Esophagus squamous epithelium (tissue), 5 donors: Measurements from ENCODE around the gene FMO3. TPM values are rescaled to one million over a fixed set of nuclear protein-coding genes. Genes with fewer than 3 reads are reported as not detected.

Experiments used
- DNase-seq: peaks from one replicate; lab custom pipeline; 2025; lab: John Stamatoyannopoulos, UW
- H3K27ac ChIP-seq, 4 donors: fragments of 200-600 bp; sonication (generic); one replicate each; pipeline ENCODE4 v1.5.1; 2016 to 2019; ENCODE audit warnings: mild to moderate bottlenecking in 1 of 4
- H3K27me3 ChIP-seq, 4 donors: fragments of 200-600 bp; sonication (generic); 1 replicate in 3 of 4; 2 replicates in 1 of 4; pipeline versions ENCODE4 v1.5.1 to v1.6.0; 2017 to 2021; ENCODE audit warnings: antibody characterized with exemption in 1 of 4
- H3K36me3 ChIP-seq, 3 donors: fragments of 200-600 bp; sonication (generic); one replicate each; pipeline ENCODE4 v1.5.1; 2016 to 2019
- H3K4me1 ChIP-seq, 3 donors: fragments of 200-600 bp; sonication (generic); one replicate each; pipeline ENCODE4 v1.5.1; 2017 to 2019
- H3K4me3 ChIP-seq, 4 donors: fragments of 200-600 bp; sonication (generic); 1 replicate in 3 of 4; 2 replicates in 1 of 4; pipeline ENCODE4 v1.5.1; 2016 to 2019; ENCODE audit warnings: mild to moderate bottlenecking in 2 of 4, moderate library complexity in 1 of 4
- H3K9me3 ChIP-seq, 3 donors: fragments of 200-600 bp; sonication (generic); one replicate each; pipeline ENCODE4 v1.5.1; 2016 to 2019
- CTCF ChIP-seq, 6 experiments: fragments of 450-650 bp in 4 of 6; fragments of 200-600 bp in 2 of 6; sonication (generic) in 2 of 6; IDR thresholded peaks; one replicate each; pipeline ENCODE4 v1.5.1; 2016 to 2019; ENCODE audit warnings: antibody characterized with exemption in 6 of 6, mild to moderate bottlenecking in 4 of 6, moderate library complexity in 4 of 6
- POLR2A ChIP-seq, 4 donors: fragments of 450-650 bp; IDR thresholded peaks; one replicate each; pipeline ENCODE4 v1.6.1; 2017; ENCODE audit warnings: antibody characterized with exemption in 4 of 4, mild to moderate bottlenecking in 4 of 4, moderate library complexity in 3 of 4
- WGBS, 2 donors: methylation state at CpG; one replicate each; pipeline ENCODE4 v1.1.5; 2018; 5-methylcytosine and 5-hydroxymethylcytosine counted together
- intact Hi-C: fragments of 100-400 bp; cut with DNase I; formaldehyde crosslinking; loops from one replicate; pipeline ENCODE4 v1.15.0; 2022
- total RNA-seq, 4 donors: library from RNA; depleted of rRNA; stranded (reverse); fragments of >200 nt; gene quantifications; one replicate each; pipeline ENCODE4 v1.1.0, GENCODE V29; 2016
- donor health status: DM: yes; HTN: yes; CAD: no.

The FMO3 gene
- total RNA-seq, 4 donors from 2014 or later = 0.45 to 8.6 (median 2.6) TPM

GRCh38 chr1:171083222-171083621, 7.5 kb upstream of the FMO3 start:
- no peaks in the 10 kb centered on the region for H3K9me3 ChIP-seq
- H3K4me3 ChIP-seq = no peak overlapping the region
- 38 to 49% methylated on average over 5 of the region's 5 CpGs for WGBS, 2 donors
- no peak for TF ChIP-seq POLR2A (IDR thresholded peaks at IDR 0.05)
- TF ChIP-seq CTCF (IDR thresholded peaks at IDR 0.05) = no peak
- H3K4me1 ChIP-seq = peaks cover 5 to 30% (median 6%) of the 10 kb centered on the region in 3 donors
- no peak for DNase-seq
- H3K36me3 ChIP-seq = no peaks in the 10 kb centered on the region
- H3K27me3 ChIP-seq = no peaks in the 10 kb centered on the region
- intact Hi-C loops = loop anchor here (5.0 to 10.0 kb wide), 3 partner anchors 102 to 232 kb away; partner anchors contain the start of genes FMO2 and FMO4
- H3K27ac ChIP-seq = peak overlapping the region in 2 of 4 donors; percentile 73 to 75

GRCh38 chr1:171084091-171084490, 6.6 kb upstream of the FMO3 start:
- TF ChIP-seq POLR2A (IDR thresholded peaks at IDR 0.05) (no peak), CTCF (IDR thresholded peaks at IDR 0.05) (no peak)
- Histone ChIP-seq H3K27ac (no peak overlapping the region), H3K4me1 (peaks cover 5 to 30% (median 6%) of the 10 kb centered on the region in 3 donors), H3K4me3 (no peak overlapping the region), H3K9me3 (no peaks in the 10 kb centered on the region), H3K27me3 (no peaks in the 10 kb centered on the region), H3K36me3 (no peaks in the 10 kb centered on the region)
- intact Hi-C loops = loop anchor here (5.0 to 10.0 kb wide), 3 partner anchors 101 to 231 kb away; partner anchors contain the start of genes FMO2 and FMO4
- DNase-seq = no peak

GRCh38 chr1:171084870-171085269, 5.8 kb upstream of the FMO3 start:
- no peak for DNase-seq
- intact Hi-C loops = loop anchor here (5.0 to 10.0 kb wide), 3 partner anchors 100 to 230 kb away; partner anchors contain the start of genes FMO2 and FMO4
- 75 to 77% methylated on average over 2 of the region's 2 CpGs for WGBS, 2 donors
- no peak overlapping the region for H3K4me3 ChIP-seq
- no peak overlapping the region for H3K27ac ChIP-seq
- peaks cover 5 to 30% (median 6%) of the 10 kb centered on the region in 3 donors for H3K4me1 ChIP-seq
- TF ChIP-seq CTCF (IDR thresholded peaks at IDR 0.05) (no peak), POLR2A (IDR thresholded peaks at IDR 0.05) (no peak)
- no peaks in the 10 kb centered on the region for H3K36me3 ChIP-seq
- no peaks in the 10 kb centered on the region for H3K9me3 ChIP-seq
- no peaks in the 10 kb centered on the region for H3K27me3 ChIP-seq

GRCh38 chr1:171087896-171088295, 2.8 kb upstream of the FMO3 start:
- Histone ChIP-seq H3K4me3 (no peak overlapping the region), H3K27ac (no peak overlapping the region), H3K4me1 (peaks cover 0 to 14% (median 0%) of the 10 kb centered on the region in 3 donors), H3K36me3 (no peaks in the 10 kb centered on the region), H3K9me3 (no peaks in the 10 kb centered on the region), H3K27me3 (no peaks in the 10 kb centered on the region)
- intact Hi-C loops = loop anchor here (10.0 kb wide), 2 partner anchors 97 to 227 kb away; partner anchors contain the start of genes FMO2 and FMO4
- no peak for DNase-seq
- TF ChIP-seq POLR2A (IDR thresholded peaks at IDR 0.05) (no peak), CTCF (IDR thresholded peaks at IDR 0.05) (no peak)

- Histone ChIP-seq H3K4me1 (no peaks in the 10 kb centered on the region), H3K36me3 (no peaks in the 10 kb centered on the region), H3K9me3 (no peaks in the 10 kb centered on the region), H3K4me3 (no peak overlapping the region), H3K27ac (no peak overlapping the region), H3K27me3 (no peaks in the 10 kb centered on the region)
- 93 to 100% methylated on average over 1 of the region's 1 CpG for WGBS, 2 donors
- DNase-seq = no peak
- no peak for TF ChIP-seq CTCF (IDR thresholded peaks at IDR 0.05)
- TF ChIP-seq POLR2A (IDR thresholded peaks at IDR 0.05) = no peak
- intact Hi-C loops = no loop called here
These were observed 13.2 kb downstream of the FMO3 start for GRCh38 chr1:171103862-171104261.
